HepG2 (cell line): ENCODE results near the gene SCARF1. TPM values are rescaled to one million over a fixed set of nuclear protein-coding genes. Genes with fewer than 3 reads are reported as not detected.

Source experiments
- HES4 ChIP-seq: sonication (generic); formaldehyde crosslinking; IDR thresholded peaks from 2 replicates; pipeline ENCODE4 v1.9.0; 2021; ENCODE audit warnings: mild to moderate bottlenecking, missing genetic modification reagents, borderline replicate concordance
- LCORL ChIP-seq, 2 experiments: fragments of 450-650 bp in 1 of 2; sonication (generic) in 1 of 2; formaldehyde crosslinking in 1 of 2; IDR thresholded peaks; 2 replicates each; pipeline versions ENCODE4 v1.5.0 to v1.6.1; 2017 to 2020; ENCODE audit warnings: antibody characterized with exemption in 1 of 2, missing genetic modification reagents in 1 of 2
- NFYB ChIP-seq: sonication (generic); formaldehyde crosslinking; IDR thresholded peaks from 2 replicates; pipeline ENCODE4 v1.4.0; 2020; ENCODE audit warnings: missing genetic modification reagents
- NR1H2 ChIP-seq: sonication (generic); formaldehyde crosslinking; IDR thresholded peaks from 2 replicates; pipeline ENCODE4 v1.8.1; 2022; ENCODE audit warnings: low read depth, missing genetic modification reagents, borderline replicate concordance
- NR2F1 ChIP-seq, 2 experiments: fragments of 450-650 bp in 1 of 2; formaldehyde crosslinking in 1 of 2; IDR thresholded peaks; 2 replicates each; pipeline versions ENCODE4 v1.5.0 to v1.6.1; 2016 to 2020; ENCODE audit warnings: mild to moderate bottlenecking in 1 of 2, missing compliant biosample characterization in 1 of 2, missing genetic modification reagents in 1 of 2, moderate library complexity in 1 of 2
- SNAI1 ChIP-seq: sonication (generic); formaldehyde crosslinking; IDR thresholded peaks from 2 replicates; pipeline ENCODE4 v1.5.0; 2020; ENCODE audit warnings: mild to moderate bottlenecking, missing genetic modification reagents, borderline replicate concordance
- SOX6 ChIP-seq, 2 experiments: fragments of 450-650 bp in 1 of 2; sonication (generic) in 1 of 2; formaldehyde crosslinking in 1 of 2; IDR thresholded peaks; 2 replicates each; pipeline versions ENCODE4 v1.4.0 to v1.6.1; 2017 to 2020; ENCODE audit warnings: antibody characterized with exemption in 1 of 2, mild to moderate bottlenecking in 1 of 2, missing genetic modification reagents in 1 of 2
- STAG1 ChIP-seq: sonication (generic); formaldehyde crosslinking; IDR thresholded peaks from 2 replicates; pipeline ENCODE4 v1.4.0; 2020; ENCODE audit warnings: missing genetic modification reagents
- TGIF2 ChIP-seq: IDR thresholded peaks from 2 replicates; pipeline ENCODE4 v1.6.1; 2016; ENCODE audit warnings: control low read depth, missing compliant biosample characterization
- ZNF136 ChIP-seq: sonication (generic); formaldehyde crosslinking; IDR thresholded peaks from 2 replicates; pipeline ENCODE4 v1.8.1; 2022; ENCODE audit warnings: low read depth, mild to moderate bottlenecking, moderate library complexity, missing genetic modification reagents
- ZNF142 ChIP-seq: sonication (generic); formaldehyde crosslinking; IDR thresholded peaks from 2 replicates; pipeline ENCODE4 v1.4.0; 2020; ENCODE audit warnings: missing genetic modification reagents
- ZNF30 ChIP-seq: sonication (generic); formaldehyde crosslinking; IDR thresholded peaks from 2 replicates; pipeline ENCODE4 v1.5.0; 2020; ENCODE audit warnings: mild to moderate bottlenecking, missing genetic modification reagents
- ZNF501 ChIP-seq: sonication (generic); formaldehyde crosslinking; IDR thresholded peaks from 2 replicates; pipeline ENCODE4 v1.5.1; 2020; ENCODE audit warnings: mild to moderate bottlenecking, moderate library complexity, missing genetic modification reagents
- ZNF879 ChIP-seq: sonication (generic); formaldehyde crosslinking; IDR thresholded peaks from 2 replicates; pipeline ENCODE4 v1.8.1; 2023; ENCODE audit warnings: missing genetic modification reagents
- ZSCAN31 ChIP-seq: sonication (generic); formaldehyde crosslinking; IDR thresholded peaks from 2 replicates; pipeline ENCODE4 v1.5.0; 2020; ENCODE audit warnings: low read depth, mild to moderate bottlenecking, missing genetic modification reagents
- polyA plus RNA-seq, 8 experiments: library from polyadenylated mRNA; depleted of rRNA in 3 of 8; stranded (reverse) in 7 of 8; unstranded in 1 of 8; fragments of >200 nt; fragmentation: Illumina TruSeq in 4 of 8; extraction: Trizol in 4 of 8; gene quantifications; 2 replicates each; pipeline versions ENCODE4 v1.2.1 to v1.2.3, GENCODE V29; 2011 to 2016; ENCODE audit warnings: low read depth in 4 of 8, missing spikeins in 1 of 8, mixed read lengths in 1 of 8; ENCODE audit not compliant: insufficient read depth in 1 of 8
- total RNA-seq, 5 experiments: library from RNA; depleted of rRNA; stranded (reverse); fragments of >200 nt; fragmentation: Illumina TruSeq; extraction: Trizol; gene quantifications; 2 replicates each; pipeline ENCODE4 v1.2.3, GENCODE V29; 2016; ENCODE audit warnings: low read depth in 1 of 5
- TF ChIP-seq, protein P1 (sequence below): IDR thresholded peaks from 2 replicates; pipeline ENCODE4 v1.6.1; 2016; ENCODE audit warnings: low read depth, missing genetic modification reagents, missing compliant biosample characterization
- TF ChIP-seq, protein P2 (sequence below): sonication (generic); formaldehyde crosslinking; IDR thresholded peaks from 2 replicates; pipeline ENCODE4 v1.4.0; 2020; ENCODE audit warnings: missing genetic modification reagents, low read depth, mild to moderate bottlenecking, borderline replicate concordance

The SCARF1 gene
- total and polyA plus RNA-seq, 2 of the 13 experiments (the other 11 are each of a cell fraction or from before 2014, with no cell fraction given), result 0.24 to 0.71 TPM

GRCh38 chr17:1604831-1605528, 40.6 kb downstream of the SCARF1 start (continued):
- TF ChIP-seq, protein P1, sequence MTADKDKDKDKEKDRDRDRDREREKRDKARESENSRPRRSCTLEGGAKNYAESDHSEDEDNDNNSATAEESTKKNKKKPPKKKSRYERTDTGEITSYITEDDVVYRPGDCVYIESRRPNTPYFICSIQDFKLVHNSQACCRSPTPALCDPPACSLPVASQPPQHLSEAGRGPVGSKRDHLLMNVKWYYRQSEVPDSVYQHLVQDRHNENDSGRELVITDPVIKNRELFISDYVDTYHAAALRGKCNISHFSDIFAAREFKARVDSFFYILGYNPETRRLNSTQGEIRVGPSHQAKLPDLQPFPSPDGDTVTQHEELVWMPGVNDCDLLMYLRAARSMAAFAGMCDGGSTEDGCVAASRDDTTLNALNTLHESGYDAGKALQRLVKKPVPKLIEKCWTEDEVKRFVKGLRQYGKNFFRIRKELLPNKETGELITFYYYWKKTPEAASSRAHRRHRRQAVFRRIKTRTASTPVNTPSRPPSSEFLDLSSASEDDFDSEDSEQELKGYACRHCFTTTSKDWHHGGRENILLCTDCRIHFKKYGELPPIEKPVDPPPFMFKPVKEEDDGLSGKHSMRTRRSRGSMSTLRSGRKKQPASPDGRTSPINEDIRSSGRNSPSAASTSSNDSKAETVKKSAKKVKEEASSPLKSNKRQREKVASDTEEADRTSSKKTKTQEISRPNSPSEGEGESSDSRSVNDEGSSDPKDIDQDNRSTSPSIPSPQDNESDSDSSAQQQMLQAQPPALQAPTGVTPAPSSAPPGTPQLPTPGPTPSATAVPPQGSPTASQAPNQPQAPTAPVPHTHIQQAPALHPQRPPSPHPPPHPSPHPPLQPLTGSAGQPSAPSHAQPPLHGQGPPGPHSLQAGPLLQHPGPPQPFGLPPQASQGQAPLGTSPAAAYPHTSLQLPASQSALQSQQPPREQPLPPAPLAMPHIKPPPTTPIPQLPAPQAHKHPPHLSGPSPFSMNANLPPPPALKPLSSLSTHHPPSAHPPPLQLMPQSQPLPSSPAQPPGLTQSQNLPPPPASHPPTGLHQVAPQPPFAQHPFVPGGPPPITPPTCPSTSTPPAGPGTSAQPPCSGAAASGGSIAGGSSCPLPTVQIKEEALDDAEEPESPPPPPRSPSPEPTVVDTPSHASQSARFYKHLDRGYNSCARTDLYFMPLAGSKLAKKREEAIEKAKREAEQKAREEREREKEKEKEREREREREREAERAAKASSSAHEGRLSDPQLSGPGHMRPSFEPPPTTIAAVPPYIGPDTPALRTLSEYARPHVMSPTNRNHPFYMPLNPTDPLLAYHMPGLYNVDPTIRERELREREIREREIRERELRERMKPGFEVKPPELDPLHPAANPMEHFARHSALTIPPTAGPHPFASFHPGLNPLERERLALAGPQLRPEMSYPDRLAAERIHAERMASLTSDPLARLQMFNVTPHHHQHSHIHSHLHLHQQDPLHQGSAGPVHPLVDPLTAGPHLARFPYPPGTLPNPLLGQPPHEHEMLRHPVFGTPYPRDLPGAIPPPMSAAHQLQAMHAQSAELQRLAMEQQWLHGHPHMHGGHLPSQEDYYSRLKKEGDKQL (CRISPR knock-in tag), result no peak
- TF ChIP-seq NR1H2, result no peak
- TF ChIP-seq ZNF142, result no peak
- TF ChIP-seq ZNF879 (CRISPR knock-in tag), result no peak
- TF ChIP-seq SNAI1 (CRISPR knock-in tag), result no peak
- no peak for TF ChIP-seq ZNF30 (CRISPR knock-in tag)
- no peak for TF ChIP-seq ZSCAN31 (CRISPR knock-in tag)
- TF ChIP-seq LCORL (IDR thresholded peaks at IDR 0.05), result no peak
- no peak for TF ChIP-seq LCORL (CRISPR knock-in tag; IDR thresholded peaks at IDR 0.05)
- TF ChIP-seq ZNF136 (CRISPR knock-in tag), result no peak
- TF ChIP-seq SOX6 (IDR thresholded peaks at IDR 0.05), result no peak
- no peak for TF ChIP-seq SOX6 (CRISPR knock-in tag; IDR thresholded peaks at IDR 0.05)
- TF ChIP-seq ZNF501 (CRISPR knock-in tag), result no peak
- no peak for TF ChIP-seq HES4 (CRISPR knock-in tag)
- TF ChIP-seq TGIF2 (CRISPR knock-in tag), result no peak
- TF ChIP-seq STAG1 (CRISPR knock-in tag), result no peak
- no peak for TF ChIP-seq NR2F1 (CRISPR knock-in tag; IDR thresholded peaks at IDR 0.05)
- TF ChIP-seq, protein P2, sequence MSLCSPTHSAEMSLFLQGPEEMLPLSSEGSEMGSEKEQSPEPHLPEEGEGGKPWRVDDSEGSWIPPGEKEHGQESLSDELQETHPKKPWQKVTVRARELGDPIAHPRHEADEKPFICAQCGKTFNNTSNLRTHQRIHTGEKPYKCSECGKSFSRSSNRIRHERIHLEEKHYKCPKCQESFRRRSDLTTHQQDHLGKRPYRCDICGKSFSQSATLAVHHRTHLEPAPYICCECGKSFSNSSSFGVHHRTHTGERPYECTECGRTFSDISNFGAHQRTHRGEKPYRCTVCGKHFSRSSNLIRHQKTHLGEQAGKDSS (CRISPR knock-in tag), result no peak
- no peak for TF ChIP-seq NFYB (CRISPR knock-in tag)
